AG09319 (cell line): ENCODE measurements around the gene PRPF8.

ENCODE experiments used
- DNase-seq: peaks from one replicate; pipeline ENCODE4 v3.0.0-alpha.2; 2010; ENCODE audit warnings: low read depth; ENCODE audit errors: extremely low read depth
- CTCF ChIP-seq: IDR thresholded peaks from 2 replicates; pipeline ENCODE4 v1.5.1; 2011; ENCODE audit warnings: low read depth, mild to moderate bottlenecking, inconsistent platforms, low read length, moderate library complexity

The PRPF8 gene

DNA sequence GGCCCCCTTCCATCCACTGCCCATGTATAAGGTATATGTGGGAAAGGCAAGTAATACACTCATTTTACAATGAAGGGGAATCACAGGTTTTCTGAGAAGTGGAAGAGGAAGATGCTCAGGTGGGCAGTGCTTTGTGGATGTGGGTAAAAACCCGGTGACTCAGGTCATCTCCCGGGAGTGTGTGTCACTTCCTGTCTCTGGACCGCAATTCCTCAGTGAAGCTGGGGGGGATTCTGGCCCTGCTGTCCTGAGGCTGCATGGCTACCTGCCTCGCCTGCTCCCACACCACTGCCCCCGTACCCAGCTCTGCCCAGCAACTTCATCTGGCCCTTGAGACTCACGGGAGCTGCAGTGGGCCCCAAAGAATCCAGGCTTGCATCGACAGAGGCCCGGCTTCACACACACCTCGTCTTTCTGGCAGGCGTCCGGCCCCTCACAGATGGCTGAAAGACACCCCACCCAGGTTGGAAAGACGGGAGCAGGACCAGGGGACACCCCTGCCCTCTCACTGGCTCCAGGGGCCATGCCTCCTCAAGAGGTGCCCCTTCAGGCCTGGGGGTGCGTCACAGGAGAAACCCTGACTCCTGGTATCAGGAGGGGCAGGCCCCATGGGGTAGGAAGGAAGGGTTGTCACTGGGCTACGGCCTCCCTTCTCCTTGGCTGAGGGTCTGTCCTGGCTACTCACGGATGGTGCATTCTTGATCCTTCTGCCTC lies 40.0 kb downstream of the PRPF8 start:
- TF ChIP-seq CTCF, result no peak
- DNase-seq, result no peak

DNA sequence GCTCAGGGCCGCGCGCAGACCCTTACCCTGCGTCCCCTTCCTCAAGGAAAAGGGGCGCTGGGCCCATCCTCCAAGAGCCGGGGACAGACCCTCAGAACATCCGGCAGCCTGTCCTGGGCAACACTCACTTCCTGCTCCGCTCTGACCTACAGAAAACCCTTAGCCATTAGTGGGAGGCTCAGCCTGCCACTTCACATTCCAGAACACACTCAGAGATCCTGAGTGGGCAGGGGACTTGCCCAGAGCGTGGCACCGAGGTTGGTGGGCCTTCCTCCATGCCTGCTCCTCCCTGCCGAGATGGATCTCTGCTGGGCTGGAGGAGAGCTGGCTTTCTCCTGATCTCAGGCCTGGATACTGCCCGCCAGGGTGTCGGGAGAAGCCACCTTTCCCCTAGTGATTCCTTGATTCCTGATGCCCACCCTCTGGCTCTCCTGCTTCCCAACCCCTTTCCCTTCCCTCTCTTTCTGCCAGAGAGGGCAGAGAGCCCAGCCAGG lies 40.6 kb downstream of the PRPF8 start:
- no peak for TF ChIP-seq CTCF
- no peak for DNase-seq

DNA sequence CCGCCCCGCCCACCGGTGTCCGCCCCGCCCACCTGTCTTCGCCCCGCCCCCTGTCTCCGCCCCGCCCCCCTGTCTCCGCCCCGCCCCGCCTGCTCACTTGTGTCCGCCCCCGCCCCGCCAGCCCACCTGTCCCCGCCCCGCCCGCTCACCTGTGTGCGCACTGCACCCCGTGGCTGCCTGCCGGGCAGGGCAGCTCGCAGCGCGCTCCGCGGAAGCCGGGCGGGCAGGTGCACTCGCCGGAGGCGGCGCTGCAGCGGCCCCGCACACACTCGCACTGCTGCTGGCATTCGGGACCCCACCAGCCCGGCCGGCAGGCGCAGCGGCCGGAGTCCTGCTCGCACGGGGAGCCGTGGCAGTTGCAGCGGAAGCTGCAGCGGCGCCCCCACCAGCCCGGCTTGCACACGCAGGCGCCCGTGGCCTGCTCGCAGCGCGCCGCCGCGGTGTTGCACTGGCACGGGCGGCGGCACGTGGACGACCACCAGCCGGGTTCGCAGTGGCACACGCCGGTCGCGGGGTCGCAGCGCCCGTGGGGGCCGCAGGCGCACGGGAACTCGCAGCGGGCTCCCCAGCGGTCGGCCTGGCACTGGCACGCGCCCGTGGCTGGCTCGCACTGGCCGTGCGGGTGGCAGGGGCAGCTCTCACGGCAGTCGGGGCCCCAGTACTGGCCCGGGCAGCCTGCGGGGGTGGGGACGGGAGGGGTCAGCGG lies 41.2 kb downstream of the PRPF8 start:
- TF ChIP-seq CTCF, result no peak
- no peak for DNase-seq

- DNase-seq, result no peak
- TF ChIP-seq CTCF, result no peak
Observed at GRCh38 chr17:1641065-1641403, 43.6 kb downstream of the PRPF8 start.

- no peak for DNase-seq
- no peak for TF ChIP-seq CTCF
Observed at GRCh38 chr17:1640329-1641064, 44.2 kb downstream of the PRPF8 start.

- TF ChIP-seq CTCF, result no peak
- no peak for DNase-seq
Observed at GRCh38 chr17:1639549-1640180, 45.0 kb downstream of the PRPF8 start.
